HCT116 (cell line): ENCODE data around the gene KIAA1614. TPM values are rescaled to one million over a fixed set of nuclear protein-coding genes. Genes with fewer than 3 reads are reported as not detected.

Source experiments
- ATAC-seq: fragments of 200-7000 bp; cut with Tn5 transposase; 2 replicates; pipeline ENCODE4 v1.9.1; 2020; ENCODE audit warnings: mild to moderate bottlenecking, moderate library complexity
- BruUV-seq: library from RNA; stranded (reverse); fragments of 400-500 nt; replicated peaks from 2 replicates; lab custom pipeline; 2021; lab: Mats Ljungman, UMichigan
- CTCF ChIA-PET: fragments of 300-600 bp; sonication (Branson Sonifier 250); formaldehyde crosslinking; loops from one replicate; lab custom pipeline; 2021; ENCODE audit warnings: antibody characterized with exemption; lab: Charles Lee
- POLR2A ChIA-PET: fragments of 300-600, 350-600 bp; sonication (Branson Sonifier 250); formaldehyde crosslinking; loops from one replicate; lab custom pipeline; 2021; ENCODE audit warnings: antibody characterized with exemption; lab: Charles Lee
- RAD21 ChIA-PET, 2 experiments: fragments of 300-600 bp; sonication (Branson Sonifier 250); formaldehyde crosslinking; loops; one replicate each; lab custom pipeline; 2023; ENCODE audit warnings: low total read pairs in 2 of 2; ENCODE audit not compliant: uncharacterized antibody in 2 of 2, unreplicated experiment in 2 of 2, low non-redundant PET in 1 of 2; lab: Charles Lee
- DNase-seq: peaks from one replicate; pipeline ENCODE4 v3.0.0-alpha.2; 2010; ENCODE audit warnings: low read depth, low spot score
- H2AFZ ChIP-seq: fragments of 200-600 bp; shearing (Covaris generic), sonication (generic); 2 replicates; pipeline ENCODE4 v1.6.1; 2017; ENCODE audit warnings: low read depth, mixed run types, mixed read lengths, antibody characterized with exemption, low read length; ENCODE audit not compliant: poor library complexity, severe bottlenecking
- H3K27ac ChIP-seq: 2 replicates; pipeline ENCODE4 v1.5.1; 2012; ENCODE audit warnings: low read depth, low read length
- H3K27me3 ChIP-seq: fragments of 200-600 bp; sonication (generic); 2 replicates; pipeline ENCODE4 v1.6.1; 2016; ENCODE audit warnings: mixed run types, low read length, mixed read lengths; ENCODE audit not compliant: insufficient read depth
- H3K36me3 ChIP-seq, 2 experiments: fragments of 200-500 bp in 1 of 2; fragments of 200-600 bp in 1 of 2; sonication (Bioruptor generic) in 1 of 2; sonication (generic) in 1 of 2; 2 replicates each; pipeline versions ENCODE4 v1.5.1 to v1.6.1; 2014 to 2016; ENCODE audit warnings: low read length in 2 of 2, inconsistent platforms in 1 of 2, mixed read lengths in 1 of 2, mixed run types in 1 of 2; ENCODE audit not compliant: insufficient read depth in 2 of 2, control insufficient read depth in 1 of 2
- H3K4me1 ChIP-seq, 2 experiments: fragments of 200-600 bp in 1 of 2; sonication (generic) in 1 of 2; 2 replicates each; pipeline versions ENCODE4 v1.5.1 to v1.6.1; 2012 to 2017; ENCODE audit warnings: low read length in 2 of 2, inconsistent platforms in 1 of 2, mild to moderate bottlenecking in 1 of 2, mixed read lengths in 1 of 2, mixed run types in 1 of 2, moderate library complexity in 1 of 2; ENCODE audit not compliant: insufficient read depth in 2 of 2, control insufficient read depth in 1 of 2
- H3K4me2 ChIP-seq: fragments of 200-600 bp; sonication (generic); 2 replicates; pipeline ENCODE4 v1.6.1; 2017; ENCODE audit warnings: mixed run types, low read length, mixed read lengths
- H3K4me3 ChIP-seq, 2 experiments: fragments of 200-600 bp in 1 of 2; sonication (generic) in 1 of 2; replicated peaks in 1 of 2; 2 replicates each; pipeline ENCODE4 v1.5.1; 2011 to 2016; ENCODE audit warnings: low read length in 2 of 2, control low read depth in 1 of 2, low read depth in 1 of 2, mild to moderate bottlenecking in 1 of 2, mixed read lengths in 1 of 2, mixed run types in 1 of 2
- H3K79me2 ChIP-seq: fragments of 200-600 bp; sonication (generic); 2 replicates; pipeline ENCODE4 v1.6.1; 2017; ENCODE audit warnings: mild to moderate bottlenecking, mixed run types, low read length, moderate library complexity, mixed read lengths; ENCODE audit not compliant: insufficient read depth
- H3K9ac ChIP-seq: fragments of 200-600 bp; sonication (generic); 2 replicates; pipeline ENCODE4 v1.6.1; 2016; ENCODE audit warnings: low read length, mixed read lengths
- H3K9me2 ChIP-seq: fragments of 200-600 bp; sonication (generic), shearing (Covaris generic); 2 replicates; pipeline ENCODE4 v1.6.1; 2017; ENCODE audit warnings: mixed run types, mild to moderate bottlenecking, moderate library complexity; ENCODE audit not compliant: insufficient read depth
- H3K9me3 ChIP-seq, 2 experiments: fragments of 200-500 bp in 1 of 2; fragments of 200-600 bp in 1 of 2; sonication (Bioruptor generic) in 1 of 2; sonication (generic) in 1 of 2; 2 replicates each; pipeline ENCODE4 v1.6.1; 2014 to 2017; ENCODE audit warnings: low read length in 2 of 2, mixed read lengths in 2 of 2, inconsistent platforms in 1 of 2, low read depth in 1 of 2, mild to moderate bottlenecking in 1 of 2, mixed run types in 1 of 2, moderate library complexity in 1 of 2; ENCODE audit not compliant: control insufficient read depth in 1 of 2, insufficient read depth in 1 of 2
- H4K20me1 ChIP-seq: fragments of 200-600 bp; sonication (generic), shearing (Covaris generic); 2 replicates; pipeline ENCODE4 v1.6.1; 2017; ENCODE audit warnings: mixed run types, mild to moderate bottlenecking, moderate library complexity; ENCODE audit not compliant: insufficient read depth
- EGR1 ChIP-seq: IDR thresholded peaks from 2 replicates; pipeline ENCODE4 v1.6.1; 2012; ENCODE audit warnings: low read depth
- ELF1 ChIP-seq: IDR thresholded peaks from 2 replicates; pipeline ENCODE4 v1.6.1; 2012; ENCODE audit warnings: low read depth, borderline replicate concordance
- EZH2 ChIP-seq: fragments of 200-600 bp; sonication (generic); IDR thresholded peaks from 2 replicates; pipeline ENCODE4 v1.6.1; 2017; ENCODE audit warnings: antibody characterized with exemption, mixed run types
- EZH2phosphoT487 ChIP-seq: fragments of 200-600 bp; IDR thresholded peaks from 2 replicates; pipeline ENCODE4 v1.6.1; 2018; ENCODE audit warnings: antibody characterized with exemption, borderline replicate concordance
- FOSL1 ChIP-seq: IDR thresholded peaks from 2 replicates; pipeline ENCODE4 v1.6.1; 2012; ENCODE audit warnings: low read depth
- POLR2A ChIP-seq: IDR thresholded peaks from 2 replicates; pipeline ENCODE4 v1.7.0; 2011; ENCODE audit warnings: borderline replicate concordance; ENCODE audit not compliant: insufficient read depth, insufficient read length; ENCODE audit errors: extremely low read depth
- POLR2AphosphoS5 ChIP-seq: IDR thresholded peaks from 2 replicates; pipeline ENCODE4 v1.6.1; 2011; ENCODE audit warnings: mild to moderate bottlenecking, low read depth, low read length, moderate library complexity
- RAD21 ChIP-seq: IDR thresholded peaks from 2 replicates; pipeline ENCODE4 v1.6.1; 2012; ENCODE audit warnings: low read depth, mild to moderate bottlenecking
- SRF ChIP-seq: IDR thresholded peaks from 2 replicates; pipeline ENCODE4 v1.6.1; 2012; ENCODE audit warnings: low read depth
- TCF7L2 ChIP-seq: IDR thresholded peaks from 2 replicates; pipeline ENCODE4 v1.7.0; 2011; ENCODE audit warnings: borderline replicate concordance, inconsistent platforms; ENCODE audit not compliant: insufficient read depth, insufficient read length; ENCODE audit errors: extremely low read depth
- YY1 ChIP-seq: IDR thresholded peaks from 2 replicates; pipeline ENCODE4 v1.6.1; 2011; ENCODE audit warnings: low read length, low read depth, moderate library complexity, mild to moderate bottlenecking; ENCODE audit not compliant: insufficient replicate concordance; ENCODE audit errors: extremely low read depth
- ZFX ChIP-seq: fragments of 450-650 bp; IDR thresholded peaks from 2 replicates; pipeline ENCODE4 v1.6.1; 2017
- ZNF274 ChIP-seq: fragments of 200-500 bp; sonication (Bioruptor generic); IDR thresholded peaks from 2 replicates; pipeline ENCODE4 v1.6.1; 2014; ENCODE audit warnings: mild to moderate bottlenecking, low read depth, low read length, inconsistent platforms
- intact Hi-C: fragments of 100-400 bp; cut with micrococcal nuclease; formaldehyde crosslinking; loops from 2 replicates; pipeline ENCODE4 v1.10.0; 2022
- total RNA-seq: library from RNA; stranded (reverse); gene quantifications from one replicate; pipeline ENCODE4 v1.2.1, GENCODE V29; 2021; ENCODE audit not compliant: unreplicated experiment
- TF ChIP-seq, protein P1 (sequence below): IDR thresholded peaks from 2 replicates; pipeline ENCODE4 v1.6.1; 2012
- TF ChIP-seq, protein P2 (sequence below), 3 experiments: fragments of 200-600 bp in 1 of 3; sonication (generic) in 1 of 3; IDR thresholded peaks in 2 of 3; conservative IDR thresholded peaks in 1 of 3; 2 replicates each; pipeline ENCODE4 v1.5.1; 2012 to 2017; ENCODE audit warnings: low read depth in 2 of 3, low read length in 2 of 3, antibody characterized with exemption in 1 of 3, borderline replicate concordance in 1 of 3, control low read depth in 1 of 3, mild to moderate bottlenecking in 1 of 3, mixed read lengths in 1 of 3, mixed run types in 1 of 3, moderate library complexity in 1 of 3; ENCODE audit not compliant: insufficient read depth in 1 of 3
- TF ChIP-seq, protein P3 (sequence below): IDR thresholded peaks from 2 replicates; pipeline ENCODE4 v1.6.1; 2012; ENCODE audit warnings: low read depth
- TF ChIP-seq, protein P4 (sequence below): IDR thresholded peaks from 2 replicates; pipeline ENCODE4 v1.6.1; 2012

The KIAA1614 gene
- total RNA-seq, 1 experiment from 2014 or later = 0.25 TPM

DNA sequence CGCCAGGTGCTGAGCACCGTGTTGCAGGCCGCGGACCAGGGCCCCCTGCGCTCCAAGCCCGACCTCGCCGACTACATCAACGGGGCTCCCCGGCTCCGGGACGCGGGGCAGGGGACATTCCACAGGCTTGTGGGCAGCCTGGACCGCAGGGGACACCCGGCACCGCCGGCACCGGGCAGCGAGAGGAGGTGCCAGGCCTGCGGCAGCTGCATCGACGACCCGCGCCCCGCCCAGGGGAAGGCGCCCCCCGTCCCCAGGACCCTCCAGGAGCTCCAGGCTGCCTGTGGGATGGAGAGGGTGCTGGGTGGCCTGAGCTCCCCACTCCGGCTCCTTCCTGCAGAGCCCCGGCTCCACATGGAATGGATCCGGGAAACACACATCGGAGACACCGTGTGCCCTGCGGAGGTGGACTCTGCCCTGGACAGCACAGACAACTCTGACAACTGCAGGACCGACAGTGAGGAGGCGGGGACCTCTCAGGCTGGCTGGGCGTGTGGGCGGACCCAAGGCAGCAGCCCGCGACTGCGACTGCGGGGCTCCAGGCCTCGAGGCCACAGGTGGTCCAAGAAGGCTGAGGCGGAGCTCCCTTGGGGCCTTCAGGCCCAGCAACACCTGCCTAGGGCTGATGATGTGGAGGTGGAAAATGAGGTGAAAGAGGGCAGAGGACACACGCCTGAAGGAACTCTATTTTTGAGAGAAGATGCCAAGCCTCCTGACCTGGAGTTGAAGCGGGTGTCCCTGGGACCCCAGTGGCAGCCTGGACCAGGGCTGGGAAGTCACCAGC is 22.8 kb downstream of the KIAA1614 start (continued):
- no peak for TF ChIP-seq SRF
- no peak for TF ChIP-seq POLR2AphosphoS5

DNA sequence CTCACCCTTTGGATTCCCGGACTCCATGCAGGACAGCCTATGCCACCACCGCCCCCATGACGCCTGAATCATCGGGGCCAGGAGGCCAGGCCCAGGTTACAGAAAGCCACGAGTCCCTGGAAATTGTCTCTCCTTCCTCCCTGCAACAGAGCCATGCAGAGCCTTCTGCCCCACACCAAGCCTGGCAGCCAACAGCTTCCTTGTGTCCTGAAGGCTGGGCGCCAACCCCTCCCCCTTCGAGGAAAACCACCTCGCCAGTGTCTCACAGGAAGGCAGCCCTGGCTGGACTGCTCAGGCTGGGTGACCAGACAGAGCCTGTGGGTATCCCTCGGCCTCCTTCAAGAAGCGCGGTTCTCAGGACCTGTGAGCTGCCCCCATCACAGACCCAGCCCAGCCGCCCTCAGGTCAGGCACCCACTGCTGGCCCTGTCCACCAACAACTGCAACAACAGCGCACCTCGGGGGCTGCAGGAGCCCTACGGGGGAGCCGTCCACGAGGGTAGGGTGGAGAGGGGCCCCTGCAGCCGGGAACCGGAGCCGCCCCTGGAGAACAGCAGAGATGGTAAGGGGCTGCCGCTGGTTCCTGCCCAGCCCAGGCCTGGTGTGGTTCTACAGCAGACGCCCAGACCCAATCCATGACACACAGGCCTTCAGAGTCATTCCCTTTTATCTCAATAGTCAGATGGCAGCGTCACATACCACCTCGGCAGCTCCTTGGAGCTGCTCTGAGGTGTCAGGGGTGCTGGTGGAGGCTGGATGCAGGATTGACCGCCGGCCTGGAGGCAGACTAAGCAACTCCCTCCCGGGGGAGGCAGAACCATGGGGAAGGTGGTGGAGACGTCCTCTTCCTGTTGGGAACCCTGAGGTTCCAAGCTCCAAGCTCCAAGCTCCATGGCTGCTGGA is 23.7 kb downstream of the KIAA1614 start:
- ChIA-PET POLR2A (no interaction called here), RAD21 (no interaction called here), CTCF (no interaction called here)
- no TSS peak for BruUV-seq
- no peaks in the 10 kb centered on the region for H3K27me3 ChIP-seq
- H3K4me2 ChIP-seq = no peak overlapping the region
- H3K36me3 ChIP-seq = no peaks in the 10 kb centered on the region
- no peaks in the 10 kb centered on the region for H3K4me1 ChIP-seq
- no peak for ATAC-seq
- DNase-seq = no peak
- H3K27ac ChIP-seq = no peak overlapping the region
- intact Hi-C loops = no loop called here
- no peaks in the 10 kb centered on the region for H4K20me1 ChIP-seq
- no peak overlapping the region for H2AFZ ChIP-seq
- H3K79me2 ChIP-seq = no peaks in the 10 kb centered on the region
- no peaks in the 10 kb centered on the region for H3K9me3 ChIP-seq
- H3K9me2 ChIP-seq = no peaks in the 10 kb centered on the region
- no peak overlapping the region for H3K9ac ChIP-seq
- no peak overlapping the region for H3K4me3 ChIP-seq
- no peak for TF ChIP-seq YY1
- TF ChIP-seq, protein P1, sequence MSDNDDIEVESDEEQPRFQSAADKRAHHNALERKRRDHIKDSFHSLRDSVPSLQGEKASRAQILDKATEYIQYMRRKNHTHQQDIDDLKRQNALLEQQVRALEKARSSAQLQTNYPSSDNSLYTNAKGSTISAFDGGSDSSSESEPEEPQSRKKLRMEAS = no peak
- no peak for TF ChIP-seq ELF1
- TF ChIP-seq, protein P2, sequence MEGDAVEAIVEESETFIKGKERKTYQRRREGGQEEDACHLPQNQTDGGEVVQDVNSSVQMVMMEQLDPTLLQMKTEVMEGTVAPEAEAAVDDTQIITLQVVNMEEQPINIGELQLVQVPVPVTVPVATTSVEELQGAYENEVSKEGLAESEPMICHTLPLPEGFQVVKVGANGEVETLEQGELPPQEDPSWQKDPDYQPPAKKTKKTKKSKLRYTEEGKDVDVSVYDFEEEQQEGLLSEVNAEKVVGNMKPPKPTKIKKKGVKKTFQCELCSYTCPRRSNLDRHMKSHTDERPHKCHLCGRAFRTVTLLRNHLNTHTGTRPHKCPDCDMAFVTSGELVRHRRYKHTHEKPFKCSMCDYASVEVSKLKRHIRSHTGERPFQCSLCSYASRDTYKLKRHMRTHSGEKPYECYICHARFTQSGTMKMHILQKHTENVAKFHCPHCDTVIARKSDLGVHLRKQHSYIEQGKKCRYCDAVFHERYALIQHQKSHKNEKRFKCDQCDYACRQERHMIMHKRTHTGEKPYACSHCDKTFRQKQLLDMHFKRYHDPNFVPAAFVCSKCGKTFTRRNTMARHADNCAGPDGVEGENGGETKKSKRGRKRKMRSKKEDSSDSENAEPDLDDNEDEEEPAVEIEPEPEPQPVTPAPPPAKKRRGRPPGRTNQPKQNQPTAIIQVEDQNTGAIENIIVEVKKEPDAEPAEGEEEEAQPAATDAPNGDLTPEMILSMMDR (IDR thresholded peaks at IDR 0.05 in 2 of 3, conservative IDR thresholded peaks at IDR 0.05 in 1 of 3; ENCODE audit: borderline replicate concordance in 1 of 3, insufficient read depth in 1 of 3, low read depth in 2 of 3, low read length in 2 of 3) = no peak
- TF ChIP-seq TCF7L2 = no peak
- no peak for TF ChIP-seq POLR2AphosphoS5
- no peak for TF ChIP-seq ZFX
- TF ChIP-seq ZNF274 = no peak
- no peak for TF ChIP-seq EZH2phosphoT487
- TF ChIP-seq RAD21 = no peak
- TF ChIP-seq, protein P3, sequence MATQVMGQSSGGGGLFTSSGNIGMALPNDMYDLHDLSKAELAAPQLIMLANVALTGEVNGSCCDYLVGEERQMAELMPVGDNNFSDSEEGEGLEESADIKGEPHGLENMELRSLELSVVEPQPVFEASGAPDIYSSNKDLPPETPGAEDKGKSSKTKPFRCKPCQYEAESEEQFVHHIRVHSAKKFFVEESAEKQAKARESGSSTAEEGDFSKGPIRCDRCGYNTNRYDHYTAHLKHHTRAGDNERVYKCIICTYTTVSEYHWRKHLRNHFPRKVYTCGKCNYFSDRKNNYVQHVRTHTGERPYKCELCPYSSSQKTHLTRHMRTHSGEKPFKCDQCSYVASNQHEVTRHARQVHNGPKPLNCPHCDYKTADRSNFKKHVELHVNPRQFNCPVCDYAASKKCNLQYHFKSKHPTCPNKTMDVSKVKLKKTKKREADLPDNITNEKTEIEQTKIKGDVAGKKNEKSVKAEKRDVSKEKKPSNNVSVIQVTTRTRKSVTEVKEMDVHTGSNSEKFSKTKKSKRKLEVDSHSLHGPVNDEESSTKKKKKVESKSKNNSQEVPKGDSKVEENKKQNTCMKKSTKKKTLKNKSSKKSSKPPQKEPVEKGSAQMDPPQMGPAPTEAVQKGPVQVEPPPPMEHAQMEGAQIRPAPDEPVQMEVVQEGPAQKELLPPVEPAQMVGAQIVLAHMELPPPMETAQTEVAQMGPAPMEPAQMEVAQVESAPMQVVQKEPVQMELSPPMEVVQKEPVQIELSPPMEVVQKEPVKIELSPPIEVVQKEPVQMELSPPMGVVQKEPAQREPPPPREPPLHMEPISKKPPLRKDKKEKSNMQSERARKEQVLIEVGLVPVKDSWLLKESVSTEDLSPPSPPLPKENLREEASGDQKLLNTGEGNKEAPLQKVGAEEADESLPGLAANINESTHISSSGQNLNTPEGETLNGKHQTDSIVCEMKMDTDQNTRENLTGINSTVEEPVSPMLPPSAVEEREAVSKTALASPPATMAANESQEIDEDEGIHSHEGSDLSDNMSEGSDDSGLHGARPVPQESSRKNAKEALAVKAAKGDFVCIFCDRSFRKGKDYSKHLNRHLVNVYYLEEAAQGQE = no peak
- no peak for TF ChIP-seq SRF
- TF ChIP-seq EZH2 = no peak
- TF ChIP-seq, protein P4, sequence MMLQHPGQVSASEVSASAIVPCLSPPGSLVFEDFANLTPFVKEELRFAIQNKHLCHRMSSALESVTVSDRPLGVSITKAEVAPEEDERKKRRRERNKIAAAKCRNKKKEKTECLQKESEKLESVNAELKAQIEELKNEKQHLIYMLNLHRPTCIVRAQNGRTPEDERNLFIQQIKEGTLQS = no peak
- TF ChIP-seq POLR2A = no peak
- TF ChIP-seq EGR1 = no peak
- TF ChIP-seq FOSL1 = no peak
